Metanephros (tissue), 1 donor: Measurements from ENCODE around the gene FGFR1OP2. TPM values are rescaled to one million over a fixed set of nuclear protein-coding genes. Genes with fewer than 3 reads are reported as not detected.

ENCODE experiments used
- total RNA-seq: library from RNA; depleted of rRNA; stranded (reverse); fragments of >200 nt; gene quantifications from one replicate; pipeline ENCODE4 v1.2.3, GENCODE V29; 2014

Gene FGFR1OP2
- total RNA-seq: 66.7 TPM

GRCh38 chr12:26937863-26938700, at the start of gene FGFR1OP2, which contains the start of gene INTS13:
TSS of gene FGFR1OP2 (plus strand) at chr12:26938470. CDS start at chr12:26954159, 15,689 bp downstream.
TSS of gene INTS13 (minus strand) at chr12:26937981. CDS start at chr12:26936803, 1,178 bp downstream.

GRCh38 chr12:27014085-27014858, 76.0 kb downstream of the FGFR1OP2 start, which contains the start of gene TM7SF3:
TSS of gene TM7SF3 (minus strand) at chr12:27014384. CDS start at chr12:27014168, 216 bp downstream.

Other genes with a start within 250 kb of the FGFR1OP2 start
- gene ITPR2, start 105.3 kb upstream of the FGFR1OP2 start, total RNA-seq: 41.2 TPM
- 19.8 TPM for gene INTS13, start 489 bp upstream of the FGFR1OP2 start, total RNA-seq
- 66.3 TPM for gene TM7SF3, start 75.9 kb downstream of the FGFR1OP2 start, total RNA-seq
- gene MED21, start 84.1 kb downstream of the FGFR1OP2 start, total RNA-seq: 61.8 TPM
- gene C12orf71, start 144.1 kb downstream of the FGFR1OP2 start, total RNA-seq: not detected